Subcutaneous adipose tissue (tissue), 4 donors: Measurements from ENCODE around the gene EEF1A2. TPM values are rescaled to one million over a fixed set of nuclear protein-coding genes. Genes with fewer than 3 reads are reported as not detected.

Experiments
- CTCF ChIP-seq: fragments of 450-650 bp; IDR thresholded peaks from one replicate; pipeline ENCODE4 v1.5.1; 2016; ENCODE audit warnings: low read depth, mild to moderate bottlenecking, control low read depth, antibody characterized with exemption, moderate library complexity
- total RNA-seq, 4 donors: library from RNA; depleted of rRNA; stranded (reverse); fragments of >200 nt; gene quantifications; one replicate each; pipeline ENCODE4 v1.1.0, GENCODE V29; 2016

EEF1A2 gene
- total RNA-seq, 4 donors from 2014 or later, result not detected

- TF ChIP-seq CTCF, result no peak
These were observed 12.5 kb downstream of the EEF1A2 start for GRCh38 chr20:63486300-63486855.

- no peak for TF ChIP-seq CTCF
These were observed 14.1 kb downstream of the EEF1A2 start for GRCh38 chr20:63484651-63485403.

GRCh38 chr20:63484236-63484635 is 14.6 kb downstream of the EEF1A2 start:
- TF ChIP-seq CTCF, result no peak

- no peak for TF ChIP-seq CTCF
These were observed 15.0 kb downstream of the EEF1A2 start for GRCh38 chr20:63483834-63484233.

- no peak for TF ChIP-seq CTCF
These were observed 16.8 kb downstream of the EEF1A2 start for GRCh38 chr20:63482021-63482587.

GRCh38 chr20:63481503-63481902 is 17.4 kb downstream of the EEF1A2 start:
- TF ChIP-seq CTCF, result no peak
